ENCODE results near the gene ISOC2.
"Not testable (repeated sequence)": the region's sequence is repeated elsewhere in the genome, so short reads cannot be mapped to it uniquely, and the experiment has no call there.

The ISOC2 gene

DNA sequence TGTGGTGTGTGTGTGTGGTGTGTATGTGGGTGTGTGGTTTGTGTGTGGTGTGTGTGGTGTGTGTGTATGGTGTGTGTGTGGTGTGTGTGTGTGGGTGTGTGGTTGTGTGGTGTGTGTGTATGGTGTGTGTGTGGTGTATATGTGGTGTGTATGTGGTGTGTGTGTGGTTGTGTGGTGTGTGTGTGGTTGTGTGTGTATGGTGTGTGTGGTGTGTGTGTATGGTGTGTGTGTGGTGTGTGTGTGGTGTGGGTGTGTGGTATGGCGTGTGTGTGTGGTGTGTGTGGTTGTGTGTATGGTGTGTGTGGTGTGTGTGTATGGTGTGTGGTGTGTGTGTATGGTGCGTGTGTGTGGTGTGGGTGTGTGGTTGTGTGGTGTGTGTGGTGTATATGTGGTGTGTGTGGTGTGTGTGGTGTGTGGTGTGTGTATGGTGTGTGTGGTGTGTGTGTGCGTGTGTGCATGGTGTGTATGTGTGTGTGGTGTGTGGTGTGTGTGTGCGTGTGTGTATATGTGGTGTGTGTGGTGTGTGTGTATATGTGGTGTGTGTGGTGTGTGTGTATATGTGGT is 27.0 kb downstream of the ISOC2 start:
- Histone ChIP-seq H2AFZ (ENCODE audit: low read length, unreplicated experiment) (no peak overlapping the region), H3K27ac (ENCODE audit: low read depth, low read length) (no peak overlapping the region), H3K4me3 (ENCODE audit: low read depth, low read length) (no peak overlapping the region), H3K4me1 (ENCODE audit: control insufficient read depth, insufficient read depth, low read length, unreplicated experiment) (no peaks in the 10 kb centered on the region), H3K36me3 (ENCODE audit: insufficient read depth, low read length) (no peaks in the 10 kb centered on the region), H3K79me2 (ENCODE audit: control insufficient read depth, insufficient read depth, low read length, unreplicated experiment) (no peaks in the 10 kb centered on the region), H3K27me3 (ENCODE audit: insufficient read depth, low read length) (peaks cover 13% of the 10 kb centered on the region; the same call in 1 of the 2 replicates)

- Histone ChIP-seq H3K27me3 (ENCODE audit: insufficient read depth, low read length) (peaks cover 9% of the 10 kb centered on the region; the same call in 1 of the 2 replicates), H3K79me2 (ENCODE audit: control insufficient read depth, insufficient read depth, low read length, unreplicated experiment) (no peaks in the 10 kb centered on the region), H3K4me3 (ENCODE audit: low read depth, low read length) (no peak overlapping the region), H3K4me1 (ENCODE audit: control insufficient read depth, insufficient read depth, low read length, unreplicated experiment) (no peaks in the 10 kb centered on the region), H2AFZ (ENCODE audit: low read length, unreplicated experiment) (no peak overlapping the region), H3K36me3 (ENCODE audit: insufficient read depth, low read length) (no peaks in the 10 kb centered on the region), H3K27ac (ENCODE audit: low read depth, low read length) (no peak overlapping the region)
Measured at GRCh38 chr19:55433292-55433691, 28.1 kb downstream of the ISOC2 start.

DNA sequence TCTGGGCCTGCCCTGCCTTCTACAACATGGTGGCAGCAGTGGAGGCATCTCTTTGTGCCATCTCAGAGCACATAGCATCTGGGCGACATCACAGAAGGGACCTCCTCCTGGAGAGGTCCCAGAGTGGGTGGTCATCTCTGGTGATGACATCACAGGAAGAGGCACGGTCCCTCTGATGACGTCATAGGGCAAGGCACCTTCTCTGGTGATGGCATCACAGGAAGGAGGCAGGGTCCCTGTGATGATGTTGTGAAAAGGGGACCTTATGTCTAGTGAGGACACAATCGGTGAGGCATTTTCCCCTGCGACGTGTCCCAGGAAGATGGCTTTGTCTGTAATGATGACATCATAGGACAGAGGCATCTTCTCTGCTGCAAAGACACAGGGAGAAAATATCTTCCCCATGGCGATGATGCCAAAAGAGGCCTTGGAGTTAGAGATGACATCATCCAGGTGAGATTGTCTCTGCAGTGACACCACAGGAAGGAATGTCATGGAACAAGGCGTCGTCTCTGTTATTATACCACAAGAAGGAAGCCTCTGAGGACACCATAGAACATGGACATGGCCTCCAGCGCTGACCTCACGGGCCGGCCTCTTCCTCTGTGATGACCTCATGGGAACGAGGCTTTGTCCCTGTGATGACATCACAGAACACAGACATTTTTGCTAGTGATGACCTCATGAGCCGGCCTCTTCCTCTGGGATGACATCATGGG is 29.0 kb downstream of the ISOC2 start:
- Histone ChIP-seq H3K4me3 (ENCODE audit: low read depth, low read length) (no peak overlapping the region), H2AFZ (ENCODE audit: low read length, unreplicated experiment) (no peak overlapping the region), H3K27ac (ENCODE audit: low read depth, low read length) (no peak overlapping the region), H3K4me1 (ENCODE audit: control insufficient read depth, insufficient read depth, low read length, unreplicated experiment) (no peaks in the 10 kb centered on the region), H3K36me3 (ENCODE audit: insufficient read depth, low read length) (no peaks in the 10 kb centered on the region), H3K79me2 (ENCODE audit: control insufficient read depth, insufficient read depth, low read length, unreplicated experiment) (no peaks in the 10 kb centered on the region), H3K27me3 (ENCODE audit: insufficient read depth, low read length) (peaks cover 9% of the 10 kb centered on the region; the same call in 1 of the 2 replicates)

DNA sequence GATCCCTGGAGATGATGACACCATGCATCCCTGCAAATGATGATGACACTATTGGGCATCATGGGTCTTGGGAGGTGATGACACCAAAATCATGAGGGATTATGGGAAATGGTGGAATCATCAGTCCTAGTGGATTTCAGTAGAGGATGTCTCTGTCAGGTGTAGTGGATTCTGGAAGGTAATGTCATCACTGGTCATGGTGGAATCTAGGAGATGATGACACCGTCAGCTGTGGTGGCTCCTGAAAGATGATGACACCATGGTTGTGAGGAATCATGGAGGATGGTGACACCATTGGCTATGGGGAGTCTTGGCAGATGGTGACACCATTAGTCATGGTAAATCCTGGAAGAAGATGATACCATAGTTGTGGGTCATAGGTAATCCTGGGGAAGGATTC is 30.3 kb downstream of the ISOC2 start:
- Histone ChIP-seq H3K4me1 (ENCODE audit: control insufficient read depth, insufficient read depth, low read length, unreplicated experiment) (no peaks in the 10 kb centered on the region), H3K79me2 (ENCODE audit: control insufficient read depth, insufficient read depth, low read length, unreplicated experiment) (no peaks in the 10 kb centered on the region), H3K27me3 (ENCODE audit: insufficient read depth, low read length) (peaks cover 9% of the 10 kb centered on the region; the same call in 1 of the 2 replicates), H3K27ac (ENCODE audit: low read depth, low read length) (no peak overlapping the region), H3K4me3 (ENCODE audit: low read depth, low read length) (no peak overlapping the region), H2AFZ (ENCODE audit: low read length, unreplicated experiment) (no peak overlapping the region), H3K36me3 (ENCODE audit: insufficient read depth, low read length) (no peaks in the 10 kb centered on the region)

DNA sequence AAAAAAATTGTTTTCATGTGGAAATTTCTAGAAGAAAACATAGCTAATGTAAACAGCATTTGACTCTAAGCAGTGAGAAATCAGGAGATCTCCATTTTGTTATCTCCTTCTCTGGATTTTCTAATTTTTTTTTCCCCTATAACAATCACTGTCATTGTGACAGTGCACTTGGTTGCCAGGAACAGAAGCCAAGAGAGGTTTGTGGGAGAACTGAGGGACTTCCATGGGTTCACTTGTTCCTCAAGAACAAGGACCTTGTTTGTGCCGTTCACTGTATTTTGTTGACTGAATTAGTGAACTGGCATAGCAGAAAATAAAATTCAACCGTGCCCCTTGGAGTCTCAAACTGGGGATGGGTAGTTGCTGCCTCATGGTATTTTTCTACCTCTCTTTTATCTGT is 35.4 kb downstream of the ISOC2 start:
- Histone ChIP-seq H3K27ac (ENCODE audit: low read depth, low read length) (no peak overlapping the region), H2AFZ (ENCODE audit: low read length, unreplicated experiment) (no peak overlapping the region), H3K4me1 (ENCODE audit: control insufficient read depth, insufficient read depth, low read length, unreplicated experiment) (no peaks in the 10 kb centered on the region), H3K27me3 (ENCODE audit: insufficient read depth, low read length) (peaks cover 6% of the 10 kb centered on the region; the same call in 1 of the 2 replicates), H3K36me3 (ENCODE audit: insufficient read depth, low read length) (no peaks in the 10 kb centered on the region), H3K79me2 (ENCODE audit: control insufficient read depth, insufficient read depth, low read length, unreplicated experiment) (no peaks in the 10 kb centered on the region), H3K4me3 (ENCODE audit: low read depth, low read length) (no peak overlapping the region)

DNA sequence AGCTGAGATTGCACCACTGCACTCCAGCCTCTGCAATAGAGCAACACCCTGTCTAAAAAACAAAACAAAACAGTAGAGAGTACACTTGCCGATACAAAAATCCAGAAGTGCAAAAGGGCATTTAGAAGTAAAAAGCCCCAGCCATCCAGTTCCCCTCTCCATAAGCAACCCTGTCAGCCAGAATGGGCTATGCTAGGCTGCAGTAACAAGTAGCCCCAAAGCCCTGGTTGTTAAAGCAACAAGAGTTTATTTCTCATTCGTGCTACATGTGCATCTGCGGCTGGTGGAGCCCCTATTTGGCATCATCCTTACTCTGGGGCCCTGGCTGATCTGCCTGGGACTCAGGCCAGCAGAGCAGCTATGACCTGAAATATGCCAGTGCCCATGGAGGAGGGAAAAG is 36.9 kb downstream of the ISOC2 start:
- Histone ChIP-seq H3K27ac (ENCODE audit: low read depth, low read length) (no peak overlapping the region), H3K4me1 (ENCODE audit: control insufficient read depth, insufficient read depth, low read length, unreplicated experiment) (no peaks in the 10 kb centered on the region), H3K79me2 (ENCODE audit: control insufficient read depth, insufficient read depth, low read length, unreplicated experiment) (no peaks in the 10 kb centered on the region), H3K36me3 (ENCODE audit: insufficient read depth, low read length) (no peaks in the 10 kb centered on the region), H2AFZ (ENCODE audit: low read length, unreplicated experiment) (no peak overlapping the region), H3K4me3 (ENCODE audit: low read depth, low read length) (no peak overlapping the region), H3K27me3 (ENCODE audit: insufficient read depth, low read length) (peaks cover 10% of the 10 kb centered on the region; the same call in 1 of the 2 replicates)

DNA sequence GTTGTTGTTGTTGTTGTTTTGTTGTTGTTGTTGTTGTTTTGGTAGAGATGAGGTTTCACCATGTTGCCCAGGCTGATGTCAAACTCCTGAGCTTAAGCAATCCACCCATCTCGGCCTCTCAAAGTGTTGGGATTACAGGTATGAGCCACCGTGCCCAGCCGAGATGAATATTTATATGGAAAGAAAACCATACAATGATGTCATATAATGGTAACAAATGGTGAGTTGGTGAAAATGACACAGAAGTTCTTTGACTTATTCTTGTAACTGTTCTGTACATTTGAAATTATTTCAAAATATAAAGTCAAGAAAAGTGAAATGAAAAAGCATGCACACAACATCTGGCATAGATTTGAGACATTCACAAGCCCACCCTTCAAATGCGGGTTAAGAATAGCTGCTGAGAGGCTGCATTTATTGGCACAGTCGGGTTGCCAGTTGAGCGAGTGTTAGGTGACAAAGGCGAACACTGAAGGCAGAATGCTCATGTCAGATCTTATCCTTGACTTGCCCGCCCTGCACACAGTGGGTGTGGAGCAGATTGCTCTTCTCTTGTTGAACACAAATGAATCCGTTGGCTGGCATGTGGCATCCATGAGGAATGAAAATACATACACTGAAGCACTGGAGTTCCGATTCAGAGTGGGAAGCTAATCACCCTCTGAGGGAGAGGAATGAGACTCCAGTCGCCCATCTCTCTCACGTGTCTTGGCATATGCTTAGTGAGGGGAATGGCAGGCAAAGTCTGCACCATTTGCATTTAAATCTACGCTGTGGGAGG is 38.0 kb downstream of the ISOC2 start:
- Histone ChIP-seq H2AFZ (ENCODE audit: low read length, unreplicated experiment) (no peak overlapping the region), H3K27ac (ENCODE audit: low read depth, low read length) (no peak overlapping the region), H3K36me3 (ENCODE audit: insufficient read depth, low read length) (no peaks in the 10 kb centered on the region), H3K4me3 (ENCODE audit: low read depth, low read length) (no peak overlapping the region), H3K27me3 (ENCODE audit: insufficient read depth, low read length) (peaks cover 10% of the 10 kb centered on the region; the same call in 1 of the 2 replicates), H3K4me1 (ENCODE audit: control insufficient read depth, insufficient read depth, low read length, unreplicated experiment) (no peaks in the 10 kb centered on the region), H3K79me2 (ENCODE audit: control insufficient read depth, insufficient read depth, low read length, unreplicated experiment) (no peaks in the 10 kb centered on the region)

GRCh38 chr19:55421281-55421680 is 40.2 kb downstream of the ISOC2 start:
- H3K4me3 ChIP-seq (ENCODE audit: low read depth, low read length); H3K27me3 ChIP-seq (ENCODE audit: insufficient read depth, low read length); H3K4me1 ChIP-seq (ENCODE audit: control insufficient read depth, insufficient read depth, low read length, unreplicated experiment); H3K79me2 ChIP-seq (ENCODE audit: control insufficient read depth, insufficient read depth, low read length, unreplicated experiment); H2AFZ ChIP-seq (ENCODE audit: low read length, unreplicated experiment); H3K36me3 ChIP-seq (ENCODE audit: insufficient read depth, low read length); H3K27ac ChIP-seq (ENCODE audit: low read depth, low read length): not testable (repeated sequence)

DNA sequence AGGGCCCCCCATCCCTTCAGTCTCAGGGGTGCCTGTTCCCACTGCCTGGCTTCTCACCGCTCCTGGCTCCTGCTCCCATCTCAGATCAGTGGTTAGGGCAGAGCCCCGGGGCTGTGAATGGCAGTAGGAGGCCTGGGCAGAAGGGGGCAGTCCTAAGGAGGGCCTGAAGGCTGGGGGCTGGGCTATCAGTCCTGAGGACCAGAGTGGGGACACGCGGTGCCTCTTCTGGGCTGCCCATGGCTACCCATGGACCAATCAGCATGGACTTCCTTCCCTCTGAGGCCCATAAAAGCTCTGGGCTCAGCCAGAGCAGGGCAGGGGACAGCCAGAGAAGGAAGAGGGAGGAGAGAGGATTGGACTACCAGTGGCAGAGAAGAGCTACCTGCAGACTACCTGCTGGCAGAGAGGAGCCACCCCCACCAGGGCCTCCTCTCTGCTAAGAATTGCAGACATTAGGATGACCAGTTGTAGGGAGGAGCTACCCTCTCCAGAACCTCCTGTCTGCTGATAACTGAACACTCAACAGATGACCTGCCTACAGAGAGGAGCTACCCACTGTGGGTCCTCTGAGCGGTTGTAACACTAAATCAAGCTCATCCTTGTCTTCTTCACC is 41.7 kb downstream of the ISOC2 start:
- Histone ChIP-seq H3K27me3 (ENCODE audit: insufficient read depth, low read length) (peaks cover 6% of the 10 kb centered on the region; the same call in 1 of the 2 replicates), H3K4me1 (ENCODE audit: control insufficient read depth, insufficient read depth, low read length, unreplicated experiment) (no peaks in the 10 kb centered on the region), H3K27ac (ENCODE audit: low read depth, low read length) (no peak overlapping the region), H3K4me3 (ENCODE audit: low read depth, low read length) (no peak overlapping the region), H2AFZ (ENCODE audit: low read length, unreplicated experiment) (no peak overlapping the region), H3K36me3 (ENCODE audit: insufficient read depth, low read length) (no peaks in the 10 kb centered on the region), H3K79me2 (ENCODE audit: control insufficient read depth, insufficient read depth, low read length, unreplicated experiment) (no peaks in the 10 kb centered on the region)

DNA sequence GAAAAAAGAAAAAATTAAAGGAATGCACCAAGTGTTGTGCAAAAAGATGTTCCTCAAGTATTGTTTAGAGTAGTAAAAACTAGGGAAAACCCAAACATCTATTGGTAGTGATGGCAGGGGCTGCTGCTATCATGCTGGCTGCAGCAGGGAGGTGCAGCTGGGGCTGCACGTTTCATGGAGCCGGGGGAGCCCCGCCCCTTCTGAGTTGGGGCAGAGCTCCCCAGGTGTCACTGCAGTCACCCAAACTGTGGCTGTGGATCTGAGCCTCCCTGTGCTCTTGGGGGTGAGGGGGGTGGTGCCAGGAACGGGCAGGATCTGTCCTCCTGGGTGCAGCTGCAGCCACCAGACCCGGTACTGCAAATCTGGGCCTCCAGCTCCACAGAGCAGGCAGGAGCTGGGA is 42.3 kb downstream of the ISOC2 start:
- Histone ChIP-seq H2AFZ (ENCODE audit: low read length, unreplicated experiment) (no peak overlapping the region), H3K27me3 (ENCODE audit: insufficient read depth, low read length) (peaks cover 4% of the 10 kb centered on the region; the same call in 1 of the 2 replicates), H3K4me1 (ENCODE audit: control insufficient read depth, insufficient read depth, low read length, unreplicated experiment) (no peaks in the 10 kb centered on the region), H3K4me3 (ENCODE audit: low read depth, low read length) (no peak overlapping the region), H3K79me2 (ENCODE audit: control insufficient read depth, insufficient read depth, low read length, unreplicated experiment) (no peaks in the 10 kb centered on the region), H3K27ac (ENCODE audit: low read depth, low read length) (no peak overlapping the region), H3K36me3 (ENCODE audit: insufficient read depth, low read length) (no peaks in the 10 kb centered on the region)
